HG02938 (cell line): ENCODE data around the gene FBXO24.
"Not testable (repeated sequence)": the region's sequence is repeated elsewhere in the genome, so short reads cannot be mapped to it uniquely, and the experiment has no call there.

Source experiments
- ATAC-seq: cut with Tn5 transposase; IDR thresholded peaks from one replicate; pipeline ENCODE4 v1.9.1; 2021; ENCODE audit warnings: mild to moderate bottlenecking, moderate library complexity; ENCODE audit not compliant: unreplicated experiment

FBXO24 gene

DNA sequence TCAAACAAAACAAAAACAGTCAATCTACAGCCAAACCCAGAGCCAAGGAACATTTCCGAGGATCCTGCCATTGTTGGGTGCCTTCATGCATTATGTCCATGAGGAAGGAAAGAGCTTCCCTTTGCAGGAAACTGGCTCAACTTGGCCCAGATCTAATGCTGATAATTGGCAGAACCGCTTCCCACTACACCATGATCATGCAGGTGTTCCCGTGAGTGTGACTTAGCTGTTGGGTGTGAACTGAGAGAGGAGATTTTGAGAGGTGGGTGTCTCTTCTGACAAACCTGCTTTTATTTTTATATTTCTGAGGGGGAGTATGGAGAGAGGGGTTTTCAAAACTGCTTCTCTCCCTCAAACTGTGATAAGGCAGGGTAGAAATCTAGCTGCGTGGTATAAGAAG lies 27.0 kb upstream of the FBXO24 start:
- no peak for ATAC-seq

DNA sequence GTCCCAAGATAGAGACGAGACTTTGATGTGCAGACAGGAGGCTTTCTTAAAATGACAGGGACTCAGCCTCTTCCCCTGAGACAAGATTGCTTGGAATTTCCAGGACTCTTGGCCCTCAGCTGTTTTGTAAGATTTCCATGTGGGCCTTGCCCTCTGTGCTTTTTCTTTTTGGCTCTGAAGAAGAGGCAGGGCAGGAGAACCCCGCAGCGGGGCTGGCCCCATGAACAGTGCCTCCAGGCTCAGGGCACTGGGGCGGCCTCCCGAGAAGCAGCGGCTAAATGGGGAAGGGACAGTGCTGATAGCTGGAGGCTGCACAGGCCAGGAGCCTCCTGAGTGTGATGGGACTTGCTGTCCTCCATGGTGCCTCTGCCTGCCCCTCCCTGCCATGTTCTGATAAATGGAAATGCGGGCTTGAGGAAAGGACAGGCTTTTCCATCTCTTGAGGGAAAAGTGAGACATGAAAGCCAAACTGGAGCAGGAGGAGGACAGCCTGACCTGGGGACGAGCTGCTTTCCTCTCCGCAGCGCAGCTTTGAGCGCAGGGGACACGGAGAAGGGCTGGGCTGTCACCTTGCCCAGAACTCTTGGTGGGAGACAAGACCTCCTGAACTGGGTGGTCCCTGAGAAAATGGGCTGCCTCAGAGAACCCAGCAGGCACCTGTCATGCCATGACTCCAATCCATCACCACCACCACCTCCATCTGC lies 24.5 kb upstream of the FBXO24 start:
- ATAC-seq, result no peak

DNA sequence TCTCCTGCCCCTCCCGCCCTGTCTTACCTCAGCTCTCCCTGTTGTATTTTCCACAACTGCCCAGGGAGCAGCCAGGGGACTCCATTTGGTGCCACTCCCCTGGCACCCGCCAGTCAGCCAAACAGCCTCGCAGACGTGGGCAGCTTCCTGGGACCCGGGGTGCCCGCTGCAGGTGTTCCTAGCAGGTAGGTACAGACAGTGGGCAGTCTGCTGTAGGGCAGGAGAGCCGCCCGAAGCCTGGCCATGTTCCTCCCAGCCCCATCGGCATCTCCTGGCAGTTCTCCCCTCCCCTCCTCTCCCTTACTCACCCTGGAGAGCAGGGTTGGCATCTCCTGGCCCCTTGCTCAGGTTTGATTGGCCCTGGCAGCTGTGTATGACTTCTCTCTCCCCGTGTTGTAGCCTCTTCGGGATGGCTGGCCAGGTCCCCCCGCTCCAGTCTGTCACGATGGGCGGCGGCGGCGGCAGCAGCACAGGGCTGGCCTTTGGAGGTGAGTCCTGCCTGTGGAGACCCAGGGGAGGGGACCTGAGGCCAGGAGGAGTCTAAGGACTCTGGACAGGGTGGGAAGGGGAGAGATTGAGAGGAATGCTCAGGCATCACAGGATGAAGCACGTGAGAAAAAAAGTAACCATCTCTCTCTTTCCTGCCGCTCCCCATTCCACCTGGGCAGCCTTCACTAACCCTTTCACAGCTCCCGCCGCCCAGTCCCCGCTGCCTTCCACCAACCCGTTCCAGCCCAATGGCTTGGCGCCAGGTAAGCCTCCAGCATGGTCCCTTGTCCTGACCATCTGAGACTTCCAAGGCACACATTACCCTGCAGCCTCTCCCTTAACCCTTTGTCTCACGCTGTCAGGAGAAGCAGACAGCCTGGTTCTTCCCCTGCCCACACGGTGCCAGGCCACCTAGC lies 23.7 kb upstream of the FBXO24 start:
- no peak for ATAC-seq

DNA sequence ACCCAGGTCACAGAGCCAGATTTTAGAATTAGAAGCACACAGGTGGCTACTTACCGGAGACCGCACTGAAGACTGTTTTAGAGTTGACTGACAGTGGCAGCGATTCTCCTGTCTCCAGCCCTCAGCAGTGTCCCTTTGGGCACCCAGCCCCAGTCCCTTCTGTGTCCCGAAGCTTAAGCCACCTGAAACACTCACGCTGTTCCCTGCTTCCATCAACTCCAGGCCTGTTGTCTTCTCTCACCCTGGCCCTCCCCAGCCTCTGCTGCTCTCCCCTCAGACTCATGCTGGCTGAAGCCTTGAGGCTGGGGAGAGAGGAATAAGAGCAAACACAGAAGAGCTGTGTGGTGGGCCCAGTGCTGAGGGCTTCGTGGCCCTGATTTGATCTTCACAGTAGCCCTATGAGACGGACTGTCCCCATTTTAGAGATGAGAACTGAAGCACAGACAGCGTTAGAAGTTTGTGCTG lies 23.0 kb upstream of the FBXO24 start:
- ATAC-seq, result no peak

DNA sequence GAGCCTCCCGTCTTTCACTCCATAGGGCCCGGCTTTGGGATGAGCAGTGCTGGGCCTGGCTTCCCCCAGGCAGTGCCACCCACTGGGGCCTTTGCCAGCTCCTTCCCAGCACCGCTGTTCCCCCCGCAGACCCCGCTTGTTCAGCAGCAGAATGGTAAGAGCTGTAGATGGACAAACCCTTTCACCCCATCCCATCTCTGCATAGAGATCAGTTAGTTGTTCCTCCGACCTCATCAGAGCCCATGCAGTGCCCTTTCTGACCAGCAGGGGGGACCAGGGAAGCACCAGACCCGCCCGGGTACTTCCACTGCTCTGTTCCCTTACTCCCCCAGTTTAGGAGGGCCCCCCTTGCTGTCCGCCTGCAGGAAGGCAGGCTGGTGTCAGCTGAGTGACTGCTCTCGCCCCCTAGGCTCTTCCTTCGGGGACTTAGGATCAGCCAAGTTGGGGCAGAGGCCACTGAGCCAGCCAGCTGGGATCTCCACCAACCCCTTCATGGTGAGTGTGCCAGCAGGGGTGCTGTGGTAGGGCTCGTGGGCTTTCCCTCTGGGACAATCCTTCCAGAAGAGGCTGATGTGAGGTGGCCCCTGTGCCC lies 22.2 kb upstream of the FBXO24 start:
- no peak for ATAC-seq

DNA sequence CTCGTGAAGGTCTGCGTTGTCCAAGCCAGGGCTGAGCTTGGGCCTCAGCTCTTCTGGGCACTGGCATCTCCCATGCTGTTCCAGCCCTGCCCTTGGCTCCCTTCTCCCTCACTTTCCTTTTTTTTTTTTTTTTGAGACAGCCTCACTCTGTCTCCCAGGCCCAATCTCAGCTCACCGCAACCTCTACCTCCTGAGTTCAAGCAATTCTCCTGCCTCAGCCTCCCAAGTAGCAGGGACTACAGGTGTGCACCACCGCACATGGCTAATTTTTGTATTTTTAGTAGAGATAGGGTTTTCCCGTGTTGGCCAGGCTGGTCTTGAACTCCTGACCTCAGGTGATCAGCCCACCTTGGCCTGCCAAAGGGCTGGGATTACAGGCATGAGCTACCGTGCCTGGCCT lies 21.7 kb upstream of the FBXO24 start:
- ATAC-seq, result not testable (repeated sequence)

DNA sequence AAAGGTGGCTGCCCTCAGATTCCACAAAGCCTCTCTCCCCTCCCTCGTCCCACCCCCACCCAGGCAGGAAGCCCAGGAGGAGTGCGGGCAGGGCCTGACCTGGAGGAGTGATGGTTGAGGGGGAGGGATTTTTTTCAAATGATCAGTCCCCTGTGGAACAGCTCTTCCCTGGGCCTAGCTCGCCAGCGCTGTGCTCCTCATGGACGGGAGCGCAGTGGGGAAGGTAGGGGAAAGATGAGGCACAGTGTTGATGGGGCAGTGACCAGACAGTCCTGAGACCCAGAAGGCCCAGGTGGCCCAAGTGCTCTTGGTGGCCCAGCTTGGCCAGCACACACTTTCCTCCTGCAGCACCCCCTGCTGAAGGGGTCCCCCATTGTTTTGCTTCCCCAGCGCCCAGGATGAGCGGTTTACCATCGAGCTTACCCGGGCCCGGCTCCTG lies 21.0 kb upstream of the FBXO24 start:
- ATAC-seq, result no peak

DNA sequence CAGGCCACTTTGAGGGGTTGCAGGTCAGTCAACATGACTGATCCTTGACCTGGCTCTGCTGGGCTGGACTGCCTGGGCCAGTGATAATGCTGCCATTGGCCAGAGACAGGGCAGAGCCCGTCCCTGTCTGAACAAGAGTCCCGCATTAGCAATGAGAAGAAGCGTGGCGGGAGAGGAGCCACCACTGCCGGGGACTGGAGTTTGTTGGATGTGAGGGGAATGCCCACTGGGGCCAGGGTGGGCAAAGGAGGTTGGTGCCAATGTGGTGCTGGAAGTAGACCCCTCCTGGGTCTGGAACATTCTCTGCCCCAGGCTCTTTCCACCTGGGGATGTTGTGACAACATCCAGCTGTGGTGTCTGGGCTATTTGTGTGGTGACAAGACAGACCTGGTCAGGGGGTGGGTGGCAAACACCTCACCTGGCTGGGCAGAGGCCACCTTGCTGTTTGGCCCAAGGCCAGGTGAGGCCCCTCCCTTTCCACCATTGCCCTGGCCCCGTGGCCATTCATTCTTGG lies 20.1 kb upstream of the FBXO24 start:
- ATAC-seq, result no peak

DNA sequence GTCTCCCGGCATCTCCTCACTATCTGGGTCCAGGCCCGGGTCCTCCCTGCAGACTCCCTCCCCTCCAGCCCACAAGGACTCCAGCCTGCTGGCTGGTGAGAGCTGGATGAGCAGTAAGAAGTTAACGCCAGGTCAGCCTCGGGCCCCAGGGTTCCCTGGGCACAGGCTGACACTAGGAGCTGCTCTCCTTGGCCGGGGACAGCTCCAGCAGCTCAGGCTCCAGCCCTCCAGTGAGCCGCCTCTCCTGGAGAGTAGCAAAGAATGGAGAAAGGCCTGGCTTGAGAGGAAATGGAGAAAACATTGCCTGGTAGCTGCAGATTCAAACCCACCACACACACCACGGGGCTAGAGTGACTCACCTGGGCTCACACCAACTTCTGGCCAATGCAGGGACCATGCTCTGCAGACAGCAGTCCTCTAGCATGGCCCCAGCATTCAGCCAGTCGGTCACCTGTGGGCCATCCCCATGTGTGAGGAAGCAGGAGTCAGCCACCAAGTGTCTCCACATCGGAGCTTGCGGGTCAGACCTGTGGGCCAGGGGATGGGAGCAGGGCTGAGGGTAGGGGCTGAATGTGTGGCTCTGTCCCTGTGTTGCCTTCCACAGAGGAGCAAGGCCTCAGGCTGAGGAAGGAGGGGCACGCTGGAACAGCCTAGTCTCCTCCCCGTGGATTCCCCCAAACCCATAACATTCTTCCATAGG lies 18.9 kb upstream of the FBXO24 start:
- no peak for ATAC-seq

DNA sequence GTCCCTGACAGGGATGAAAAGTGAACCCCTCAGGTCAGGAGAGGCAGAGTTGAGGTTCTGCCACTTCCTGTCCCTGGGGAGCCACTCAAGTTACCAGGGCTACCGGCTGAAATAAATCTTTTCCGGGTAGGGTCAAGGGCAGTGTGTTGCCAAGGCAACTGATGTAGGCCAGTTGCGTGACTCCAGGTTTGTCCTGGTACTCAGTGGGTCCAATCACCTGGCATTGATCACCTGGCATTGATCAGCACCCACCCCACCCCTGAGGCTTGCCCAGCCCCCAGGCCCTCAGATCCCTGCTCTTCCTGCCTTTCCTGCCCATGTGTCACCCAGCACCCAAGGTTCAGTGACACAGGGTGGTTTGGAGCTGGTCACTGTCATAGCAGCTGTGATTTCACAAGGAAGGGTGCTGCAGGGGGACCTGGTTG lies 18.4 kb upstream of the FBXO24 start:
- ATAC-seq, result no peak

DNA sequence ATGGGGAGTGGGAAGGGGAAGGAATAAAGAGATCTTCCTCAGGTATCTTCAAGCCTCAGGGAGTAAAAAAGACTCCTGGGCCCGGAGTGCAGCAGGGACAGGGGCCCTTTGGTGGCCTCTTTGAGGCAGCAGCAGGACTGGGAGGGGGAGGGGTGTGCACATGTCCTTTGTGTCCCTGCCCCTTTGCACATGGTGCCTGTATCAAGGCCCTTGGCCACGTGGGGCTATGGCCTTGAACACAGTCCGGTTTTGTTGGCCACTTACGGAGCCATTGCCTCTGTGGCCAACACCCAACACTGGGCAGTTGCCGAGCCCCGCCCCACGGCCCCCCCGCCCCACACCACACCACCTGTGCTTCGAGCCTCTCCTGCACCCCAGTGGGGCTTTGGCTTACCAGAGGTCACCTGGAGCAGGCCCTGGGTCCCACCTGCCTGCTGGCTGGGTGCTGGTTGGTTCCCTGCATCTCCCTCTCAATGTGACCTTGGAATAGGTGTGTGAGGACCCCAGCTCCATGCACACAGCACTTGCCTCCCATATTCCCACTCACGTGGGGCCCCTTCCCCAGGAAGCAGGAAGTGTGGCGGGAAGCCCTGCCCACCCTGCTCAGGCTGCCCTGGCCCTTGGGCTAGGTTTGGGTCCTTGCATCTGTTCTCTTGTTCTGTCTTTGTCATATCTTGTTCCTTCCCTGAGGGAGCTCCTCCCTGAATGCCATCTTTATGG lies 17.8 kb upstream of the FBXO24 start:
- ATAC-seq, result no peak

DNA sequence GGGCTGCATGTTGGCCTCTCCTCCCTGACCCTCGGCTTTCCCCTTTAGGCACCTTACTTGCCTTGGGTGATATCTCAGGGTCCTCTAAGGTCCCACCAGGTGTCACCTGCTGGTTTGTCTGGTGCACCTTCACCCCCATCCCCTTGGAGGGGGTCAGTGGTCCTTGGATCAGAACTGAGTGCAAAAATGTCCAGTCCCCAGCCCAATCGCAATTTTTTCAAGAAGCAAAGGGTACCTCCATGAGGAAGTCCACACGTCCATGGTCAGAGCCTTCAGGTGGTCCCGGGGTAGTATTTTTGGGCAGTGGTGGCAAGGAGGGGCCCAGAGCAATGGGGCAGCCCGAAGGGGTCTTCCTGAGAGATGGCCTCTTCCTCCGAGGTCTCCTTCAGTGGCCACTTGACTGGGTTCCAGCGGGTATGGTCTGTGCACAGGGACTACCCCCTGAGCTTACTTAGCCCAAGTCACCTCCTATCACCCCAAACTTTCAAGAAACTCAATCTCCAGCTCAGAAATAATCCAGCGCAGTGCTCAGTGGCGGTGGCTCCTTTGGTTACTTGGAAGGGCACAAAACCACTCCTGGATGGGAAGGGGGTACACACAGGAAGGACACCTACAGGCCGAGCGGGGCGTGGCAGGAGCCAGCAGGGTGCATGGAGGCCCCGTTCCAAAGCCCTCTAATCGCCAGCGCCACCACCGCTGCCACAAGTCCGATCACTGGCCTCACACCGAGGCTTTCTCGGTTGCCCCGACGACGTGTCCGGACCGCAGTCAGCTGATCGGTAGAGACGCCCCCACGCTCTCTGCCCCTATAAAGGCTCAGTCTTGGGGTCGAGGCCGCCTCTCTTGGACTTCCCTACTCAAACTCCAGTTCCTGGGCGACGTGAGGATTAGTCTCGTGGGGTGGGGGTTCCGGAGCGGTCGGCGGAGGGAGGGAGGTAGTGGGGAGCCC lies 17.0 kb upstream of the FBXO24 start:
- ATAC-seq, result no peak

DNA sequence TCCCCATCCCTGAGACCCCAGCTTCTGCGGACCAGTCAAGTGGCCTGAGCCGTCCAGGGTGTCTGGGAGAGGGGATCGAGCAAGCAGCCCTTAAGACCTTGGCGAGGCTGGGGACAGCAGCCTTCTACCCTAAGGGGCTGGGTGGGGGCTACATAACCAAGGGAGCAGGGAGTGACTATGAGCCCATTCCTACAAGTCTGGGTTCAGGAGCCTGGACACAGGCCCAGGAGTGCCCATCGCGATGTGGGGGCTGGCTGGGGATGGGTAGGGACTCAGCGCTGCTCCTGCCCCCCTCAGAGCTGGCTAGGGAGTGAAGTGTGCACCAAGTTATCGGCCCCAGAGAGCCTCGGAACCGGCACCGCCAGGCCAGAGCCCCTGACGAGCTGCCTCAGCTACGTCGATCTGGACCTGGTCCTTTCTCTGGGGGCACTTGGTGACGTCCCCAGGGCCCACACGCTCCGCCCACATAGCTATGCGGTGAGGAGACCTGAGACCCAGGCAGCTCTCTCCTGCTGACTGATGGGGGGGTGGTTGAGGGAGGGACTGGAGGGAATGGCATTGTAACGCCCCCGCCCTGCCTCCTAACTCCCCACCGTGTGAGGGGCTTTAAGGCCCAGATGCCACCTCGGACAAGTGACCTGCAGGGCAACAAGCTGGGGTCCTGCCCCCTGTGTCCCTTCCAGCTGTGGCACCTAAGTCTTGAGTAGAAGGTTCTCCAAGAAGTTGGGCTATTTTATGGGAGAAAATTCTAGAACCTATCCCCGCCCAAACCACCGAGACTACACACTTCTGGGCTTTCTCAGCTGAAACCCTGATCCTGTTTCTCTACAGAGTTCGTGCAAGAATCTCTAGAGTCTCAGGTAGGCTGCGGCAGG lies 14.9 kb upstream of the FBXO24 start:
- ATAC-seq, result no peak

DNA sequence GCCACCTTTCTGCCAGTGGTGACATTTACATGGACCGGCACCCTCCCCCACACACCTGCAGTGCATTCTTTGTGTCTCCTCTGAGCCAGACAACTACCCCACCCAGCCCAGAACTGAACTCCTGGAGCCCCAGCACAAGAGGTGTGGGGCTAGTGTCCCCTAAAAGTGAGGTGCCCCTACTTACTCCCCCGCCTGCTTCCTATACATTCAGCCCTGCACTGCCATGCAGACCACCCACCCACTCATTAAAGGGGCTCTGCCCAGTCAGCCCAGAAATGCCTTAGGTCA lies 14.4 kb upstream of the FBXO24 start:
- ATAC-seq, result no peak

DNA sequence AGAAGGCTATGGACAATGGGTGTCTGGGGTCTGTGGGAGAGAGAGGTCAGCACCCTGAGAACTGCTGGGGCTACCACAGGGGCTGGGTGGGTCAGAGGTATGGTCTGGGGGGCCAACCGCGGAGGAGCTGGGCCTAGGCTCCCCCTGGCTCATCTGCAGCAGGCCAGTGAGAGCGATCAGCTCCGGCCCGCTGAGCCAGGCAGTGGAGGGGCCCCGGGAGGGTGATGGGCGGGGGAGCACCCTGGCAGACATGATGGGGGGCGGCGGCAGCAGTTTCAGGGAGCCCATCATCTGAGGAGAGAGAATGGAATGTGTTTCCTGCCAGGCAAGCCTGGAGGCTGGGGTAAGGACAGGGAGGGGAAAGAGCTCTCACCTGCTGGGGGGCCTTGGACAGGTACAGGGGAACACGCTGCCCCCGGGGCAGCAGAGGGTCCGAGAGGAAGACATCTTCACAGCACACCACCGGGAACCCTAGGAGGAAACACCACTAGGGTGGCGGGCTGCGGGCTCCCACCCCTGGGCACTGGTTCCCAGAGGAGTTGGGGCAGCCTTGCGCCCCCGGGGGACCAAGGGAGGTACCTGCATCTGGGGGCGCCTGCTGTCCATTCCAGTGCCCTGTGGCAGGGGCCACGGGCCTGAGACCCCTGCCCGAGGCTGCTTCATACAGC lies 13.7 kb upstream of the FBXO24 start:
- no peak for ATAC-seq

DNA sequence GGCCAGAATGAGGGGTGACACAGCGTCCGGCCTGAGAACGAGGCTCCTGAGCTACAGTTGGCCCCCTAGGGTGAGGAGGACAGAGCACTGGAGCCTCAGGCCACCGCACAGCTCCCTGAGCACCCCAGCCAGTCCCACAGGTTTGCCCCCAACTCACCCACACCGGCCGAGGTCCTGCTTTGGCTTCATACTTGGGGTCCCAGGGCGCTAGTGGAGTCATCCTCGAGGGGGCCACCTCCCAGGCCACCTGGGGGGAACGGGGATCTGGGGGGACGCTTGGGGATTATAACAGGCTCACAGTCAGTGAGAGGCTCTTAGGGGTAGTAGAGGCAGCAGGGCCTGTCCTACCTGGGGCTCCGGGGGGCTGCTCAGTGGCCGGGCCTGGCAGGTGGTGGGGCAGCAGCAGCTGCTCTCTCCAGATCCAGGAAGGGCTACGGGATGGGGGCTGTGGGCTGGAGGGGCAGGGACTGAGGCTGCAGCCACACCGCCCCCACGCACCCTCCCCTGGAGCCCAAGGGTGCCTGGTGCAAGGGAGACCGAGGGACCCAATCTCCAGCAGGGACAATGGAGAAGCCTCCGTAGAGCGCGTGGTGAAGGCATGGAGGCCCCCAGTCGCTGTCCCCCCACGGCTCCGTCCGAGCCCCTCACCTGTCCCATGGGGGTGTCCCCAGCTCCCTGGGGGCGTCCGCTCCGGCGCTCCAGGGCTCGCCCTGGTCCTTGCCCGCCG lies 13.0 kb upstream of the FBXO24 start:
- ATAC-seq, result no peak

DNA sequence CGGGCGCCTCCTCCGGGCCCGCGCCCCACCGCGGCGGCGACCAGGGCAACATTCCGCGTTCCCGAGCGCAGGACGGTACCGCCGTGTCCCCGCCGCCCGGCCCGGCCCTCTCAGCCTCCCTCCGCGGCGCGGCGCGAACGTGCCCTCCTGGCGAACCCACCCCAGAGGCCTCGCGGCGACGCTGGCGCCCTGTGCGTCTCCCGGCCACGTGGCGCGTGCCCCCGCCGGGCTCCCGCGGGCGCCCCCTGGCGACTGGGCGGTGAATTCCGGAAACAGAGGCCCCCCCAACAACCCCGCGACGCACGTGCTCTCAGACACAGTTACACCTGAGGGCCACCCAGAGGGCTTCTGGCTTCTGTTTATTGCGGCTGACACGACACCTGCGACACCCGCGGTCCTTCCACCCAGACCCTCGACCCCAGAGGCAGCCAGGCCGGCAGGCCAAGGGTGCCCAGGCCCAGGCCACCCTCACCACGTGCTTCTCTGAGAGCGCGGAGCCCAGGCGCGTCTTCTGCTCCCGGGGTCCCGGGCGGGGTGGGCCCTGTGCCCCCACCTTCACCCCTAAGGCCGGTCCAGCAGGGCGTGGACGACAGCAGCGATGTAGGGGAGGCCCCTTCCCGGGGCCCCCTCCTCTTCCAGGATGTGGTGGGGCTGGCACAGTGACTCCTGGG lies 12.3 kb upstream of the FBXO24 start, which contains the start of gene SAP25:
Gene SAP25, minus strand, starts transcription at position 210 of the 671 bp plus-strand sequence. Its CDS starts 158 bp downstream, at position 52.
- ATAC-seq, result no peak
